ENCODE measurements around the gene TOR4A. TPM values are rescaled to one million over a fixed set of nuclear protein-coding genes. Genes with fewer than 3 reads are reported as not detected.

The TOR4A gene
- total and polyA plus RNA-seq, 4 experiments from 2014 or later, result 0.46 to 2.1 (median 1.4) TPM

GRCh38 chr9:137234758-137235423 is 42.6 kb upstream of the TOR4A start:
- Histone ChIP-seq H3K4me1 (ENCODE audit: insufficient read depth, low read length) (peaks cover 24% of the 10 kb centered on the region), H3K27me3 (ENCODE audit: insufficient read depth, low read length) (no peaks in the 10 kb centered on the region), H3K27ac (ENCODE audit: low read depth, low read length) (no peak overlapping the region), H3K36me3 (ENCODE audit: insufficient read depth, low read length) (no peaks in the 10 kb centered on the region), H3K4me3 (ENCODE audit: low read length in 2 of 2) (no peak overlapping the region), H3K9me3 (ENCODE audit: control insufficient read depth in 1 of 2, low read length in 2 of 2) (no peaks in the 10 kb centered on the region)
- H3K4me3 Mint-ChIP-seq, result peak overlapping the region in 1 of 8 donors; percentile 30
- intact Hi-C loops (cut with micrococcal nuclease), result no loop called here
- H3K36me3 Mint-ChIP-seq, result peaks cover 0 to 1% of the 10 kb centered on the region in 2 donors
- no peak for DNase-seq
- CTCF ChIA-PET (ENCODE audit: partially characterized antibody), result interaction anchor here (0.8 to 1.1 kb wide), 3 partner anchors 11 to 457 kb away, joined by 3 to 4 read pairs (median 3); no protein-coding TSS in a partner anchor
- peaks cover 0 to 9% of the 10 kb centered on the region in 2 donors for H3K27me3 Mint-ChIP-seq
- H3K27ac Mint-ChIP-seq, result no peak overlapping the region
- no peaks in the 10 kb centered on the region for H3K9me3 Mint-ChIP-seq
- H3K4me1 Mint-ChIP-seq, result peaks cover 0 to 16% (median 4%) of the 10 kb centered on the region in 4 donors
- POLR2A ChIA-PET (ENCODE audit: partially characterized antibody), result interaction anchor here (3.0 kb wide), 1 partner anchor 11 kb away, joined by 31 read pairs; the partner anchor contains the start of genes CYSRT1 and RNF208

- DNase-seq, result no peak
- H3K9me3 Mint-ChIP-seq, result no peaks in the 10 kb centered on the region
- H3K4me3 ChIP-seq (ENCODE audit: low read length in 2 of 2), result no peak overlapping the region
- H3K27me3 ChIP-seq (ENCODE audit: insufficient read depth, low read length), result no peaks in the 10 kb centered on the region
- peaks cover 25% of the 10 kb centered on the region for H3K4me1 ChIP-seq (ENCODE audit: insufficient read depth, low read length)
- no peaks in the 10 kb centered on the region for H3K9me3 ChIP-seq (ENCODE audit: control insufficient read depth in 1 of 2, low read length in 2 of 2)
- no peak overlapping the region for H3K27ac ChIP-seq (ENCODE audit: low read depth, low read length)
- peaks cover 0 to 7% of the 10 kb centered on the region in 2 donors for H3K27me3 Mint-ChIP-seq
- no peaks in the 10 kb centered on the region for H3K36me3 ChIP-seq (ENCODE audit: insufficient read depth, low read length)
- ChIA-PET CTCF (ENCODE audit: partially characterized antibody) (interaction anchor here (0.8 to 2.7 kb wide), 14 partner anchors 12 to 458 kb away, joined by 3 to 15 read pairs (median 6); partner anchors contain the start of genes ANAPC2, RNF208 and SSNA1), POLR2A (ENCODE audit: partially characterized antibody) (interaction anchor here (0.6 to 10.3 kb wide), 7 partner anchors 12 to 285 kb away, joined by 3 to 260 read pairs (median 7); partner anchors contain the start of genes ANAPC2, CYSRT1, MAN1B1 and NELFB)
- H3K36me3 Mint-ChIP-seq, result peaks cover 0 to 1% of the 10 kb centered on the region in 2 donors
- intact Hi-C loops (cut with micrococcal nuclease), result loop anchor here (1.0 kb wide), 3 partner anchors 12 to 117 kb away; no protein-coding TSS in a partner anchor
- no peak overlapping the region for H3K4me3 Mint-ChIP-seq
- peaks cover 0 to 19% (median 4%) of the 10 kb centered on the region in 4 donors for H3K4me1 Mint-ChIP-seq
- H3K27ac Mint-ChIP-seq, result no peak overlapping the region
Observed at GRCh38 chr9:137235424-137236237, 41.9 kb upstream of the TOR4A start.

GRCh38 chr9:137236238-137236935 is 41.1 kb upstream of the TOR4A start:
- peak; percentile 84 to 87 (median 86) for DNase-seq
- Histone ChIP-seq H3K36me3 (ENCODE audit: insufficient read depth, low read length) (no peaks in the 10 kb centered on the region), H3K4me1 (ENCODE audit: insufficient read depth, low read length) (peaks cover 25% of the 10 kb centered on the region), H3K9me3 (ENCODE audit: control insufficient read depth in 1 of 2, low read length in 2 of 2) (no peaks in the 10 kb centered on the region), H3K27me3 (ENCODE audit: insufficient read depth, low read length) (no peaks in the 10 kb centered on the region), H3K27ac (ENCODE audit: low read depth, low read length) (no peak overlapping the region), H3K4me3 (ENCODE audit: low read length in 2 of 2) (no peak overlapping the region)
- POLR2A ChIA-PET (ENCODE audit: partially characterized antibody), result interaction anchor here (0.6 to 10.3 kb wide), 10 partner anchors 12 to 285 kb away, joined by 3 to 260 read pairs (median 5); partner anchors contain the start of genes ANAPC2, CYSRT1, DPP7 and MAN1B1
- Mint-ChIP-seq H3K4me3 (no peak overlapping the region), H3K27me3 (peaks cover 2 to 7% of the 10 kb centered on the region in 2 donors), H3K36me3 (peaks cover 0 to 6% of the 10 kb centered on the region in 2 donors), H3K4me1 (peaks cover 0 to 19% (median 8%) of the 10 kb centered on the region in 4 donors), H3K9me3 (peaks cover 0 to 5% (median 0%) of the 10 kb centered on the region in 8 donors), H3K27ac (peak overlapping the region in 1 of 7 donors; percentile 40)
- intact Hi-C loops (cut with micrococcal nuclease), result loop anchor here (1.0 kb wide), 3 partner anchors 13 to 118 kb away; no protein-coding TSS in a partner anchor
- CTCF ChIA-PET (ENCODE audit: partially characterized antibody), result interaction anchor here (0.7 to 2.7 kb wide), 29 partner anchors 9 to 189 kb away, joined by 3 to 15 read pairs (median 5); partner anchors contain the start of genes ANAPC2, DPP7, MAN1B1 and NELFB

- POLR2A ChIA-PET (ENCODE audit: partially characterized antibody), result interaction anchor here (0.9 to 10.3 kb wide), 9 partner anchors 10 to 190 kb away, joined by 3 to 260 read pairs (median 5); partner anchors contain the start of genes ANAPC2, CYSRT1, DPP7 and MAN1B1
- Histone ChIP-seq H3K4me1 (ENCODE audit: insufficient read depth, low read length) (peaks cover 28% of the 10 kb centered on the region), H3K27me3 (ENCODE audit: insufficient read depth, low read length) (no peaks in the 10 kb centered on the region), H3K27ac (ENCODE audit: low read depth, low read length) (no peak overlapping the region), H3K9me3 (ENCODE audit: control insufficient read depth in 1 of 2, low read length in 2 of 2) (no peaks in the 10 kb centered on the region), H3K4me3 (ENCODE audit: low read length in 2 of 2) (no peak overlapping the region), H3K36me3 (ENCODE audit: insufficient read depth, low read length) (peaks cover under 1% of the 10 kb centered on the region)
- H3K27me3 Mint-ChIP-seq, result peaks cover 2 to 7% of the 10 kb centered on the region in 2 donors
- CTCF ChIA-PET (ENCODE audit: partially characterized antibody), result interaction anchor here (0.7 to 2.7 kb wide), 29 partner anchors 8 to 190 kb away, joined by 3 to 15 read pairs (median 5); partner anchors contain the start of genes ANAPC2, DPP7, MAN1B1 and NELFB
- no peak overlapping the region for H3K4me3 Mint-ChIP-seq
- DNase-seq, result no peak
- peaks cover 0 to 6% of the 10 kb centered on the region in 2 donors for H3K36me3 Mint-ChIP-seq
- peaks cover 0 to 5% (median 0%) of the 10 kb centered on the region in 8 donors for H3K9me3 Mint-ChIP-seq
- intact Hi-C loops (cut with micrococcal nuclease), result loop anchor here (1.0 kb wide), 3 partner anchors 14 to 119 kb away; no protein-coding TSS in a partner anchor
- H3K4me1 Mint-ChIP-seq, result peaks cover 0 to 19% (median 8%) of the 10 kb centered on the region in 4 donors
- H3K27ac Mint-ChIP-seq, result no peak overlapping the region
Observed at GRCh38 chr9:137236936-137237421, 40.5 kb upstream of the TOR4A start.

GRCh38 chr9:137237759-137238726 is 39.5 kb upstream of the TOR4A start:
- H3K4me1 Mint-ChIP-seq, result peaks cover 6 to 29% (median 18%) of the 10 kb centered on the region in 4 donors
- H3K27me3 Mint-ChIP-seq, result peaks cover 2 to 7% of the 10 kb centered on the region in 2 donors
- no peaks in the 10 kb centered on the region for H3K9me3 ChIP-seq (ENCODE audit: control insufficient read depth in 1 of 2, low read length in 2 of 2)
- no peaks in the 10 kb centered on the region for H3K27me3 ChIP-seq (ENCODE audit: insufficient read depth, low read length)
- H3K36me3 Mint-ChIP-seq, result peaks cover 7 to 12% of the 10 kb centered on the region in 2 donors
- H3K9me3 Mint-ChIP-seq, result peaks cover 0 to 7% (median 0%) of the 10 kb centered on the region in 8 donors
- H3K27ac Mint-ChIP-seq, result peak overlapping the region in 1 of 7 donors; percentile 59
- ChIA-PET CTCF (ENCODE audit: partially characterized antibody) (interaction anchor here (0.8 to 2.7 kb wide), 14 partner anchors 9 to 171 kb away, joined by 3 to 15 read pairs (median 8); partner anchors contain the start of genes ANAPC2, NELFB, RNF208 and SSNA1), POLR2A (ENCODE audit: partially characterized antibody) (interaction anchor here (0.8 to 10.3 kb wide), 6 partner anchors 11 to 151 kb away, joined by 3 to 260 read pairs (median 6); partner anchors contain the start of genes CYSRT1, MAN1B1, NELFB and RNF208)
- peaks cover 38% of the 10 kb centered on the region for H3K4me1 ChIP-seq (ENCODE audit: insufficient read depth, low read length)
- H3K4me3 ChIP-seq (ENCODE audit: low read length in 2 of 2), result no peak overlapping the region
- H3K36me3 ChIP-seq (ENCODE audit: insufficient read depth, low read length), result peaks cover 11% of the 10 kb centered on the region
- no peak overlapping the region for H3K27ac ChIP-seq (ENCODE audit: low read depth, low read length)
- H3K4me3 Mint-ChIP-seq, result peak overlapping the region in 1 of 8 donors; percentile 35
- DNase-seq, result no peak
- intact Hi-C loops (cut with micrococcal nuclease), result no loop called here
